Naive thymus-derived CD4-positive, alpha-beta T cell (primary cell): Measurements from ENCODE around the gene TMEM253. TPM values are rescaled to one million over a fixed set of nuclear protein-coding genes. Genes with fewer than 3 reads are reported as not detected.

ENCODE experiments used
- ATAC-seq: fragments of 150-1000 bp; cut with Tn5 transposase; 2 replicates; pipeline ENCODE4 v1.10.0; 2021; ENCODE audit warnings: mild to moderate bottlenecking, moderate library complexity
- CTCF ChIA-PET: fragments of 350-600 bp; sonication (Branson Sonifier 250); formaldehyde crosslinking; loops from one replicate; lab custom pipeline; 2021; ENCODE audit warnings: antibody characterized with exemption; lab: Charles Lee
- POLR2A ChIA-PET: fragments of 350-600 bp; sonication (Branson Sonifier 250); formaldehyde crosslinking; loops from one replicate; lab custom pipeline; 2021; ENCODE audit warnings: antibody characterized with exemption, inconsistent platforms; lab: Charles Lee
- DNase-seq, 9 donors: peaks; one replicate each; pipeline versions ENCODE4 v3.0.0 to v3.0.0-alpha.2; 2020 to 2022; ENCODE audit warnings: mixed read lengths in 1 of 9
- H3K27ac ChIP-seq: one replicate; pipeline ENCODE4 v1.7.0; 2013; ENCODE audit warnings: mild to moderate bottlenecking, low read depth, low read length, moderate library complexity
- H3K27me3 ChIP-seq, 2 donors: one replicate each; pipeline ENCODE4 v1.7.0; 2013; ENCODE audit warnings: low read length in 2 of 2, mild to moderate bottlenecking in 2 of 2, moderate library complexity in 2 of 2; ENCODE audit not compliant: control insufficient read depth in 2 of 2, insufficient read depth in 2 of 2
- H3K36me3 ChIP-seq, 3 experiments: 1 replicate in 2 of 3; 2 replicates in 1 of 3; pipeline ENCODE4 v1.7.0; 2013; ENCODE audit warnings: low read length in 3 of 3, mild to moderate bottlenecking in 3 of 3, moderate library complexity in 1 of 3; ENCODE audit not compliant: insufficient read depth in 3 of 3, control insufficient read depth in 2 of 3
- H3K4me1 ChIP-seq, 2 donors: one replicate each; pipeline ENCODE4 v1.7.0; 2013; ENCODE audit warnings: low read length in 2 of 2, mild to moderate bottlenecking in 2 of 2, moderate library complexity in 1 of 2; ENCODE audit not compliant: control insufficient read depth in 2 of 2, insufficient read depth in 2 of 2
- H3K4me3 ChIP-seq: 2 replicates; pipeline ENCODE4 v1.7.0; 2013; ENCODE audit warnings: mild to moderate bottlenecking, low read length
- H3K9me3 ChIP-seq, 3 experiments: 1 replicate in 2 of 3; 2 replicates in 1 of 3; pipeline ENCODE4 v1.7.0; 2013; ENCODE audit warnings: low read length in 3 of 3; ENCODE audit not compliant: control insufficient read depth in 2 of 3
- H3K27ac Mint-ChIP-seq, 9 donors: one replicate each; pipeline ENCODE4 v1.8.0; 2020 to 2022; ENCODE audit warnings: mixed read lengths in 9 of 9, mild to moderate bottlenecking in 8 of 9, moderate library complexity in 5 of 9, inconsistent platforms in 2 of 9
- H3K27me3 Mint-ChIP-seq, 5 donors: one replicate each; pipeline ENCODE4 v1.8.0; 2021 to 2022; ENCODE audit warnings: mixed read lengths in 5 of 5, mild to moderate bottlenecking in 1 of 5
- H3K36me3 Mint-ChIP-seq, 5 donors: one replicate each; pipeline ENCODE4 v1.8.0; 2020 to 2022; ENCODE audit warnings: mixed read lengths in 5 of 5, mild to moderate bottlenecking in 3 of 5, inconsistent platforms in 1 of 5
- H3K4me1 Mint-ChIP-seq, 7 donors: one replicate each; pipeline ENCODE4 v1.8.0; 2020 to 2022; ENCODE audit warnings: mixed read lengths in 7 of 7, mild to moderate bottlenecking in 3 of 7, inconsistent platforms in 1 of 7
- H3K4me3 Mint-ChIP-seq, 10 donors: one replicate each; pipeline ENCODE4 v1.8.0; 2020 to 2022; ENCODE audit warnings: mild to moderate bottlenecking in 10 of 10, mixed read lengths in 10 of 10, moderate library complexity in 6 of 10, inconsistent platforms in 2 of 10
- H3K9me3 Mint-ChIP-seq, 11 donors: one replicate each; pipeline ENCODE4 v1.8.0; 2020 to 2022; ENCODE audit warnings: mixed read lengths in 11 of 11, mild to moderate bottlenecking in 4 of 11, inconsistent platforms in 1 of 11, moderate library complexity in 1 of 11
- intact Hi-C, 2 donors: fragments of 100-400 bp; cut with micrococcal nuclease; formaldehyde crosslinking; loops; one replicate each; pipeline ENCODE4 v1.15.1; 2023
- polyA plus RNA-seq, 2 donors: library from polyadenylated mRNA; unstranded; fragments of 300-500 nt; fragmentation: Illumina TruSeq; gene quantifications; one replicate each; pipeline ENCODE4 v1.2.3, GENCODE V29; 2021
- total RNA-seq, 6 experiments: library from RNA in 5 of 6; stranded (reverse) in 5 of 6; gene quantifications; 1 replicate in 5 of 6; 2 replicates in 1 of 6; pipeline ENCODE4 v1.2.3 and lab custom pipeline; 2021 to 2026

The TMEM253 gene
- total and polyA plus RNA-seq, 7 experiments from 2014 or later: 0.56 to 0.73 (median 0.70) TPM; not detected in 4

- ATAC-seq (no peak), DNase-seq (no peak)
- H3K27ac Mint-ChIP-seq: no peak overlapping the region
- CTCF ChIA-PET: interaction anchor here (0.7 kb wide), 1 partner anchor 109 kb away, joined by 3 read pairs; no protein-coding TSS in a partner anchor
- peaks cover 30 to 49% (median 32%) of the 10 kb centered on the region in 5 donors for H3K27me3 Mint-ChIP-seq
- no peaks in the 10 kb centered on the region for H3K36me3 Mint-ChIP-seq
- Histone ChIP-seq H3K4me1 (no peaks in the 10 kb centered on the region), H3K9me3 (no peaks in the 10 kb centered on the region), H3K27ac (no peak overlapping the region), H3K27me3 (no peaks in the 10 kb centered on the region), H3K36me3 (no peaks in the 10 kb centered on the region), H3K4me3 (no peak overlapping the region)
- no peak overlapping the region for H3K4me3 Mint-ChIP-seq
- POLR2A ChIA-PET: no interaction called here
- peaks cover 0 to 12% (median 2%) of the 10 kb centered on the region in 11 donors for H3K9me3 Mint-ChIP-seq
- intact Hi-C loops: no loop called here
- H3K4me1 Mint-ChIP-seq: peaks cover 0 to 4% (median 0%) of the 10 kb centered on the region in 7 donors
Observed at GRCh38 chr14:21123429-21123828, 22.6 kb downstream of the TMEM253 start.

GRCh38 chr14:21133901-21134300, 33.0 kb downstream of the TMEM253 start:
- H3K27me3 Mint-ChIP-seq: peaks cover 0 to 13% (median 0%) of the 10 kb centered on the region in 5 donors
- no peaks in the 10 kb centered on the region for H3K36me3 Mint-ChIP-seq
- POLR2A ChIA-PET: no interaction called here
- Histone ChIP-seq H3K9me3 (no peaks in the 10 kb centered on the region), H3K27me3 (no peaks in the 10 kb centered on the region), H3K4me3 (no peak overlapping the region), H3K27ac (no peak overlapping the region), H3K4me1 (no peaks in the 10 kb centered on the region), H3K36me3 (no peaks in the 10 kb centered on the region)
- ATAC-seq (no peak), DNase-seq (no peak)
- no peak overlapping the region for H3K27ac Mint-ChIP-seq
- H3K4me1 Mint-ChIP-seq: peaks cover 0 to 1% (median 0%) of the 10 kb centered on the region in 7 donors
- intact Hi-C loops: no loop called here
- CTCF ChIA-PET: no interaction called here
- no peak overlapping the region for H3K4me3 Mint-ChIP-seq
- peaks cover 0 to 3% (median 0%) of the 10 kb centered on the region in 11 donors for H3K9me3 Mint-ChIP-seq

- H3K4me3 ChIP-seq: no peak overlapping the region
- H3K27ac ChIP-seq: no peak overlapping the region
- CTCF ChIA-PET: interaction anchor here (0.6 to 1.5 kb wide), 4 partner anchors 11 to 122 kb away, joined by 3 to 4 read pairs (median 4); no protein-coding TSS in a partner anchor
- H3K36me3 ChIP-seq: no peaks in the 10 kb centered on the region
- no peaks in the 10 kb centered on the region for H3K27me3 ChIP-seq
- Mint-ChIP-seq H3K27me3 (peaks cover 0 to 8% (median 0%) of the 10 kb centered on the region in 5 donors), H3K36me3 (no peaks in the 10 kb centered on the region), H3K4me3 (no peak overlapping the region), H3K4me1 (no peaks in the 10 kb centered on the region), H3K9me3 (peaks cover 0 to 3% (median 0%) of the 10 kb centered on the region in 11 donors), H3K27ac (no peak overlapping the region)
- no peaks in the 10 kb centered on the region for H3K4me1 ChIP-seq
- DNase-seq (peak in 5 of 9 donors; percentile 1 to 22 (median 14)), ATAC-seq (no peak)
- H3K9me3 ChIP-seq: no peaks in the 10 kb centered on the region
- POLR2A ChIA-PET: no interaction called here
- intact Hi-C loops: loop anchor here in 1 of 2 donors (1.0 to 2.0 kb wide), 2 partner anchors 67 to 421 kb away; no protein-coding TSS in a partner anchor
Observed at GRCh38 chr14:21136024-21136423, 35.2 kb downstream of the TMEM253 start.

- ATAC-seq (no peak), DNase-seq (no peak)
- ChIA-PET POLR2A (interaction anchor here (0.6 kb wide), 1 partner anchor 18 kb away, joined by 4 read pairs; no protein-coding TSS in a partner anchor), CTCF (no interaction called here)
- H3K27me3 Mint-ChIP-seq: peaks cover 7 to 23% (median 17%) of the 10 kb centered on the region in 5 donors
- no peak overlapping the region for H3K4me3 Mint-ChIP-seq
- no peaks in the 10 kb centered on the region for H3K36me3 ChIP-seq
- H3K27ac ChIP-seq: no peak overlapping the region
- H3K4me1 Mint-ChIP-seq: no peaks in the 10 kb centered on the region
- no peak overlapping the region for H3K4me3 ChIP-seq
- intact Hi-C loops: no loop called here
- H3K36me3 Mint-ChIP-seq: peaks cover 0 to 22% (median 4%) of the 10 kb centered on the region in 5 donors
- H3K27ac Mint-ChIP-seq: no peak overlapping the region
- H3K9me3 Mint-ChIP-seq: peaks cover 6 to 36% (median 16%) of the 10 kb centered on the region in 11 donors
- H3K27me3 ChIP-seq: no peaks in the 10 kb centered on the region
- peaks cover 0 to 7% (median 0%) of the 10 kb centered on the region in 3 experiments for H3K9me3 ChIP-seq
- H3K4me1 ChIP-seq: no peaks in the 10 kb centered on the region
Observed at GRCh38 chr14:21142357-21142756, 41.5 kb downstream of the TMEM253 start.

- ATAC-seq (no peak), DNase-seq (no peak)
- ChIA-PET CTCF (no interaction called here), POLR2A (no interaction called here)
- no peaks in the 10 kb centered on the region for H3K4me1 Mint-ChIP-seq
- H3K4me1 ChIP-seq: no peaks in the 10 kb centered on the region
- no peaks in the 10 kb centered on the region for H3K27me3 ChIP-seq
- intact Hi-C loops: no loop called here
- H3K27me3 Mint-ChIP-seq: peaks cover 7 to 23% (median 17%) of the 10 kb centered on the region in 5 donors
- no peak overlapping the region for H3K27ac ChIP-seq
- no peak overlapping the region for H3K4me3 ChIP-seq
- H3K9me3 ChIP-seq: peaks cover 0 to 7% (median 0%) of the 10 kb centered on the region in 3 experiments
- H3K36me3 ChIP-seq: no peaks in the 10 kb centered on the region
- H3K36me3 Mint-ChIP-seq: peaks cover 0 to 22% (median 4%) of the 10 kb centered on the region in 5 donors
- H3K4me3 Mint-ChIP-seq: no peak overlapping the region
- no peak overlapping the region for H3K27ac Mint-ChIP-seq
- H3K9me3 Mint-ChIP-seq: peaks cover 6 to 36% (median 16%) of the 10 kb centered on the region in 11 donors
Observed at GRCh38 chr14:21145437-21145836, 44.6 kb downstream of the TMEM253 start.

- Histone ChIP-seq H3K4me3 (no peak overlapping the region), H3K9me3 (peaks cover 0 to 1% (median 0%) of the 10 kb centered on the region in 3 experiments), H3K4me1 (no peaks in the 10 kb centered on the region), H3K27ac (no peak overlapping the region), H3K27me3 (no peaks in the 10 kb centered on the region), H3K36me3 (no peaks in the 10 kb centered on the region)
- H3K27ac Mint-ChIP-seq: no peak overlapping the region
- DNase-seq (no peak), ATAC-seq (no peak)
- H3K4me1 Mint-ChIP-seq: no peaks in the 10 kb centered on the region
- peaks cover 10 to 26% (median 12%) of the 10 kb centered on the region in 5 donors for H3K27me3 Mint-ChIP-seq
- H3K4me3 Mint-ChIP-seq: no peak overlapping the region
- peaks cover 6 to 19% (median 12%) of the 10 kb centered on the region in 11 donors for H3K9me3 Mint-ChIP-seq
- POLR2A ChIA-PET: no interaction called here
- peaks cover 0 to 15% (median 4%) of the 10 kb centered on the region in 5 donors for H3K36me3 Mint-ChIP-seq
- intact Hi-C loops: no loop called here
- CTCF ChIA-PET: interaction anchor here (1.4 kb wide), 1 partner anchor 15 kb away, joined by 4 read pairs; no protein-coding TSS in a partner anchor
Observed at GRCh38 chr14:21149641-21150367, 48.9 kb downstream of the TMEM253 start.
